ENCODE measurements around the gene KPNA3.

- no peak for TF ChIP-seq CTCF (IDR thresholded peaks at IDR 0.05)
- TF ChIP-seq POLR2A (IDR thresholded peaks at IDR 0.05), result no peak
Measured at GRCh38 chr13:49829715-49830114, 37.2 kb upstream of the KPNA3 start.
